Thyroid gland (tissue), 4 donors: Measurements from ENCODE around the gene DOCK9. TPM values are rescaled to one million over a fixed set of nuclear protein-coding genes. Genes with fewer than 3 reads are reported as not detected.

Source experiments
- DNase-seq, 2 donors: peaks; one replicate each; pipeline ENCODE4 v3.0.0-alpha.2; 2019
- H3K27ac ChIP-seq, 3 donors: fragments of 200-600 bp; sonication (generic); 1 replicate in 2 of 3; 2 replicates in 1 of 3; pipeline ENCODE4 v1.5.1; 2016 to 2019; ENCODE audit warnings: mild to moderate bottlenecking in 1 of 3, moderate library complexity in 1 of 3
- H3K27me3 ChIP-seq: fragments of 200-600 bp; sonication (generic); one replicate; pipeline ENCODE4 v1.5.1; 2019
- H3K36me3 ChIP-seq, 2 donors: fragments of 200-600 bp; sonication (generic); one replicate each; pipeline ENCODE4 v1.5.1; 2016 to 2019
- H3K4me1 ChIP-seq, 2 donors: fragments of 200-600 bp; sonication (generic); one replicate each; pipeline ENCODE4 v1.5.1; 2017 to 2019
- H3K4me3 ChIP-seq, 3 donors: fragments of 200-600 bp; sonication (generic); replicated peaks in 1 of 3; 1 replicate in 2 of 3; 2 replicates in 1 of 3; pipeline ENCODE4 v1.5.1; 2016; ENCODE audit warnings: mild to moderate bottlenecking in 1 of 3
- H3K9me3 ChIP-seq: fragments of 200-600 bp; sonication (generic); one replicate; pipeline ENCODE4 v1.5.1; 2017
- POLR2A ChIP-seq, 2 donors: fragments of 450-650 bp; IDR thresholded peaks; one replicate each; pipeline ENCODE4 v1.6.1; 2017; ENCODE audit warnings: antibody characterized with exemption in 2 of 2, mild to moderate bottlenecking in 2 of 2, moderate library complexity in 1 of 2
- WGBS, 2 donors: methylation state at CpG; one replicate each; pipeline ENCODE4 v1.1.5; 2017; 5-methylcytosine and 5-hydroxymethylcytosine counted together
- intact Hi-C: fragments of 100-400 bp; cut with DNase I; formaldehyde crosslinking; loops from one replicate; pipeline ENCODE4 v1.15.1; 2023
- total RNA-seq, 4 donors: library from RNA; depleted of rRNA; stranded (reverse); fragments of >200 nt; gene quantifications; one replicate each; pipeline ENCODE4 v1.2.3, GENCODE V29; 2016
- TF ChIP-seq, protein P1 (sequence below), 6 experiments: fragments of 200-600 bp in 3 of 6; fragments of 450-650 bp in 3 of 6; sonication (generic) in 3 of 6; IDR thresholded peaks; one replicate each; pipeline ENCODE4 v1.5.1; 2016 to 2019; ENCODE audit warnings: antibody characterized with exemption in 6 of 6, mild to moderate bottlenecking in 2 of 6, inconsistent platforms in 1 of 6, moderate library complexity in 1 of 6

DOCK9 gene
- total RNA-seq, 4 donors from 2014 or later, result 126 to 240 (median 160) TPM

DNA sequence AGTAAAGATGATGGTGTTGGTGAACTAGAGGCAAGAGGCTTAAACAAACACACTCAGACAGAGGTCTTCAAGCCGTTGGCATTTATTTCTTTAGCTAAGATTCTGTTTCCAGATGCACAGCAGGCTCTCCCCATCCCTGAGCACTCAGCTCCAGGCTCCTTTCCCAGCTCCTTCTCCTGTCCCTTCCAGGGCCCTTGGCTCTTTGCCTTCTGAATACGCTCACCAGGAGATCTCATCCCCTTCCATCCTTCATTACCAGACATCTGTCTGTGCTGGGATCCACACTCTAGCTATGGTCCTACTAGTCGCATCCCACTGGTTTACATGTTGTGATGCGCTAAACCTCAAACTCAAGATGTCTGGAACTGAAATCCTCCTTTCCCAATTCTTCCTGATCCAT lies 25.3 kb upstream of the DOCK9 start:
- Histone ChIP-seq H3K27ac (no peak overlapping the region), H3K4me3 (no peak overlapping the region), H3K4me1 (peaks cover 12 to 56% of the 10 kb centered on the region in 2 donors), H3K27me3 (no peaks in the 10 kb centered on the region), H3K36me3 (no peaks in the 10 kb centered on the region), H3K9me3 (no peaks in the 10 kb centered on the region)
- TF ChIP-seq POLR2A (IDR thresholded peaks at IDR 0.05), result no peak
- TF ChIP-seq, protein P1, sequence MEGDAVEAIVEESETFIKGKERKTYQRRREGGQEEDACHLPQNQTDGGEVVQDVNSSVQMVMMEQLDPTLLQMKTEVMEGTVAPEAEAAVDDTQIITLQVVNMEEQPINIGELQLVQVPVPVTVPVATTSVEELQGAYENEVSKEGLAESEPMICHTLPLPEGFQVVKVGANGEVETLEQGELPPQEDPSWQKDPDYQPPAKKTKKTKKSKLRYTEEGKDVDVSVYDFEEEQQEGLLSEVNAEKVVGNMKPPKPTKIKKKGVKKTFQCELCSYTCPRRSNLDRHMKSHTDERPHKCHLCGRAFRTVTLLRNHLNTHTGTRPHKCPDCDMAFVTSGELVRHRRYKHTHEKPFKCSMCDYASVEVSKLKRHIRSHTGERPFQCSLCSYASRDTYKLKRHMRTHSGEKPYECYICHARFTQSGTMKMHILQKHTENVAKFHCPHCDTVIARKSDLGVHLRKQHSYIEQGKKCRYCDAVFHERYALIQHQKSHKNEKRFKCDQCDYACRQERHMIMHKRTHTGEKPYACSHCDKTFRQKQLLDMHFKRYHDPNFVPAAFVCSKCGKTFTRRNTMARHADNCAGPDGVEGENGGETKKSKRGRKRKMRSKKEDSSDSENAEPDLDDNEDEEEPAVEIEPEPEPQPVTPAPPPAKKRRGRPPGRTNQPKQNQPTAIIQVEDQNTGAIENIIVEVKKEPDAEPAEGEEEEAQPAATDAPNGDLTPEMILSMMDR (IDR thresholded peaks at IDR 0.05), result no peak
- WGBS, 2 donors, result 90 to 94% methylated on average over 4 of the region's 4 CpGs
- no peak for DNase-seq
- intact Hi-C loops, result no loop called here

- Histone ChIP-seq H3K4me1 (peaks cover 19 to 60% of the 10 kb centered on the region in 2 donors), H3K27ac (no peak overlapping the region), H3K4me3 (no peak overlapping the region), H3K9me3 (no peaks in the 10 kb centered on the region), H3K36me3 (no peaks in the 10 kb centered on the region), H3K27me3 (no peaks in the 10 kb centered on the region)
- intact Hi-C loops, result no loop called here
- 85 to 86% methylated on average over 5 of the region's 5 CpGs for WGBS, 2 donors
- TF ChIP-seq POLR2A (IDR thresholded peaks at IDR 0.05), result no peak
- TF ChIP-seq, protein P1 (IDR thresholded peaks at IDR 0.05), result no peak
- no peak for DNase-seq
These were observed 24.4 kb upstream of the DOCK9 start for GRCh38 chr13:99002172-99002710.

DNA sequence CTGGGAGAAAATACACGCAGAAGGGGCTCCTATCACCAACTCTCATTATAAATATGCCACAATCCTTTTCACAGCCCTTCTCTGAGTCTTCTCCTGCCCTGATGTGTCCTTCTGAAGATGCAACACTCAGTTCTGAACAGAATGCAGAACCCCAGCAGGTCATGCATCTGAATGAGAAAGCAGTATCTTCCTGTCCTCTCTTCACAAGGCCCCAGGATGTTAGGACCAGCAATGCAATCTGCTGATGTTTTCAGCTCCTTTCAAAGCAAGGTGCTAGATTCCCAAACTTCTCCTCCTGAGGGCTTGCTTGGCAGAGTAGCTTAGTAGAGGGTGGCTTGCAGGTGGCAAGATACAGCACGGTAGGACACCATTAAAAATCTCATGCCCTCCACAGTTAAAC lies 22.3 kb upstream of the DOCK9 start:
- no peak for DNase-seq
- no peaks in the 10 kb centered on the region for H3K36me3 ChIP-seq
- no peak for TF ChIP-seq POLR2A (IDR thresholded peaks at IDR 0.05)
- TF ChIP-seq, protein P1 (IDR thresholded peaks at IDR 0.05), result no peak
- no peak overlapping the region for H3K4me3 ChIP-seq
- peaks cover 24 to 55% of the 10 kb centered on the region in 2 donors for H3K4me1 ChIP-seq
- no peaks in the 10 kb centered on the region for H3K27me3 ChIP-seq
- no peaks in the 10 kb centered on the region for H3K9me3 ChIP-seq
- intact Hi-C loops, result no loop called here
- 95% methylated on average over 2 of the region's 2 CpGs for WGBS, 2 donors
- H3K27ac ChIP-seq, result peak overlapping the region in 2 of 3 donors; percentile 29 to 61

DNA sequence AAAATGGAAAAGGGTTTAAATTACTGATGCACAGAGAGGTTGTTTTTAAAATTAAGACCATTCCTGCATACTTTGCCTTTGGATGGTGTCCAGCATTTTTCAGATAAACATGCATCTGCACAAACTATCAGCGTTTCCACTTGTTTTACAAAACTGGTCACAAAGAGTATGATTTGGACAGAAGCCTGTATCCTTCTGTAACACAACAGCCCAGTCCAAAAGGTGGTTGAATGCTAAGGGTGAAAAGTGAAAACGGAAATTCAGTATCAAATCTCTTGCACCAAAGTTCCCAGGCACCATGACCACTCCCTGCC lies 21.7 kb upstream of the DOCK9 start:
- TF ChIP-seq POLR2A (IDR thresholded peaks at IDR 0.05), result no peak
- TF ChIP-seq, protein P1 (IDR thresholded peaks at IDR 0.05), result no peak
- no peak for DNase-seq
- WGBS, 2 donors, result 24 to 40% methylated on average over 2 of the region's 2 CpGs
- no peaks in the 10 kb centered on the region for H3K9me3 ChIP-seq
- H3K4me3 ChIP-seq, result no peak overlapping the region
- peak overlapping the region in 2 of 3 donors; percentile 29 to 61 for H3K27ac ChIP-seq
- no peaks in the 10 kb centered on the region for H3K36me3 ChIP-seq
- intact Hi-C loops, result no loop called here
- no peaks in the 10 kb centered on the region for H3K27me3 ChIP-seq
- peaks cover 24 to 51% of the 10 kb centered on the region in 2 donors for H3K4me1 ChIP-seq

- H3K27ac ChIP-seq, result peak overlapping the region in 2 of 3 donors; percentile 29 to 61
These were observed 21.2 kb upstream of the DOCK9 start for GRCh38 chr13:98998831-98999638.

More at GRCh38 chr13:98998831-98999638, 21.2 kb upstream of the DOCK9 start:
- H3K4me3 ChIP-seq, result no peak overlapping the region
- peaks cover 24 to 45% of the 10 kb centered on the region in 2 donors for H3K4me1 ChIP-seq
- 66 to 74% methylated on average over 8 of the region's 8 CpGs for WGBS, 2 donors
- H3K36me3 ChIP-seq, result no peaks in the 10 kb centered on the region
- no peaks in the 10 kb centered on the region for H3K27me3 ChIP-seq
- no peaks in the 10 kb centered on the region for H3K9me3 ChIP-seq
- TF ChIP-seq POLR2A (IDR thresholded peaks at IDR 0.05), result no peak
- TF ChIP-seq, protein P1 (IDR thresholded peaks at IDR 0.05), result no peak
- DNase-seq, result no peak
- intact Hi-C loops, result no loop called here
